Right lung (tissue), 5 donors: ENCODE results near the gene CD164. TPM values are rescaled to one million over a fixed set of nuclear protein-coding genes. Genes with fewer than 3 reads are reported as not detected.
A peak's percentile ranks its signal among the peaks of the same experiment; 100 is the strongest.
"Not testable (repeated sequence)": the region's sequence is repeated elsewhere in the genome, so short reads cannot be mapped to it uniquely, and the experiment has no call there.

Experiments
- DNase-seq, 2 donors: peaks; one replicate each; pipeline ENCODE4 v3.0.0-alpha.2; 2013
- polyA plus RNA-seq, 5 donors: library from polyadenylated mRNA; unstranded; fragments of 120-200 nt; gene quantifications; one replicate each; pipeline versions ENCODE4 v1.2.1 to v1.2.3, GENCODE V29; 2013; ENCODE audit warnings: inconsistent platforms in 1 of 5, low replicate concordance in 1 of 5; ENCODE audit not compliant: insufficient read length in 5 of 5, insufficient read depth in 1 of 5

The CD164 gene
- polyA plus RNA-seq, 5 donors, result 190 to 336 (median 303) TPM

- DNase-seq, result no peak
Observed at GRCh38 chr6:109347779-109348178, 34.5 kb downstream of the CD164 start.

- DNase-seq, result no peak
Observed at GRCh38 chr6:109345986-109346385, 36.3 kb downstream of the CD164 start.

GRCh38 chr6:109344226-109344625 lies 38.0 kb downstream of the CD164 start:
- peak; percentile 12 to 23 for DNase-seq

- no peak for DNase-seq
Observed at GRCh38 chr6:109343518-109343917, 38.7 kb downstream of the CD164 start.

- no peak for DNase-seq
Observed at GRCh38 chr6:109342911-109343310, 39.4 kb downstream of the CD164 start.

GRCh38 chr6:109342506-109342905 lies 39.8 kb downstream of the CD164 start:
- DNase-seq, result no peak

GRCh38 chr6:109340811-109341210 lies 41.5 kb downstream of the CD164 start:
- DNase-seq, result no peak

- DNase-seq, result no peak
Observed at GRCh38 chr6:109339906-109340678, 42.2 kb downstream of the CD164 start.

- no peak for DNase-seq
Observed at GRCh38 chr6:109336221-109336961, 45.9 kb downstream of the CD164 start.

GRCh38 chr6:109333870-109334269 lies 48.4 kb downstream of the CD164 start:
- not testable (repeated sequence) for DNase-seq

- no peak for DNase-seq
Observed at GRCh38 chr6:109332748-109333147, 49.5 kb downstream of the CD164 start.

- no peak for DNase-seq
Observed at GRCh38 chr6:109331081-109331480, 51.2 kb downstream of the CD164 start.

- no peak for DNase-seq
Observed at GRCh38 chr6:109330263-109330662, 52.0 kb downstream of the CD164 start.

- no peak for DNase-seq
Observed at GRCh38 chr6:109328629-109329028, 53.6 kb downstream of the CD164 start.

- DNase-seq, result no peak
Observed at GRCh38 chr6:109327959-109328358, 54.3 kb downstream of the CD164 start.

GRCh38 chr6:109327491-109327890 lies 54.8 kb downstream of the CD164 start:
- DNase-seq, result no peak

GRCh38 chr6:109326351-109326750 lies 55.9 kb downstream of the CD164 start:
- DNase-seq, result no peak

GRCh38 chr6:109325400-109325801 lies 56.9 kb downstream of the CD164 start:
- no peak for DNase-seq

- no peak for DNase-seq
Observed at GRCh38 chr6:109323241-109323640, 59.0 kb downstream of the CD164 start.

- no peak for DNase-seq
Observed at GRCh38 chr6:109322825-109323224, 59.4 kb downstream of the CD164 start.

- DNase-seq, result no peak
Observed at GRCh38 chr6:109321752-109322151, 60.5 kb downstream of the CD164 start.

- no peak for DNase-seq
Observed at GRCh38 chr6:109320072-109320471, 62.2 kb downstream of the CD164 start.

GRCh38 chr6:109318328-109318876 lies 63.9 kb downstream of the CD164 start:
- no peak for DNase-seq
